DOHH2 (cell line): ENCODE data around the gene TMC8.

Experiments used
- EZH2phosphoT487 ChIP-seq: fragments of 200-600 bp; sonication (generic); IDR thresholded peaks from 2 replicates; pipeline ENCODE4 v1.6.1; 2017; ENCODE audit warnings: borderline replicate concordance, mild to moderate bottlenecking, antibody characterized with exemption, low read length, moderate library complexity, mixed read lengths
- TF ChIP-seq, protein P1 (sequence below): fragments of 200-600 bp; sonication (generic); IDR thresholded peaks from one replicate; pipeline ENCODE4 v1.5.1; 2014; ENCODE audit warnings: antibody characterized with exemption, mild to moderate bottlenecking, low read depth, low read length; ENCODE audit not compliant: poor library complexity, severe bottlenecking

DNA sequence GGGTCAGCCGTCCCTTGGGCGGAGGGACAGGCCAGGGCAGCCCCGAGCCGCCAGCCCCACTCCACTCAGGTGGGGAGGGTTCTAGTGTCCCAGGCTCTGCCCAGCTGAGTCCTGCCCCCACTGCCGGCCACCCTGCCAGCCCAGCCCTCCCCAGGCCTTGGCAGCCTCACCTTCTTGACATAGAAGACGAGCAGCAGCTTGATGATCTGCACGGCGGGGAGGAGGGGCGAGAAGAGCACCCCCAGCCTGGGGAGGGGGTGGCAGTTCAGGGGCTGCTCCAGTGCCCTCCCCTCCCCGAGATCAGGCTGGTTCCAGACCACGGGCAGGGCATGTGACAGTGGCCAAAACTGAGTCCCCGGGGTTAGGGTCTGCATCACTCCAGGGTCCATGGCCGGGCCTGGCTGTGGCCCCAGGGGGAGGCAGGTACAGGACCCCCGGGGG is 11.8 kb upstream of the TMC8 start:
- TF ChIP-seq, protein P1, sequence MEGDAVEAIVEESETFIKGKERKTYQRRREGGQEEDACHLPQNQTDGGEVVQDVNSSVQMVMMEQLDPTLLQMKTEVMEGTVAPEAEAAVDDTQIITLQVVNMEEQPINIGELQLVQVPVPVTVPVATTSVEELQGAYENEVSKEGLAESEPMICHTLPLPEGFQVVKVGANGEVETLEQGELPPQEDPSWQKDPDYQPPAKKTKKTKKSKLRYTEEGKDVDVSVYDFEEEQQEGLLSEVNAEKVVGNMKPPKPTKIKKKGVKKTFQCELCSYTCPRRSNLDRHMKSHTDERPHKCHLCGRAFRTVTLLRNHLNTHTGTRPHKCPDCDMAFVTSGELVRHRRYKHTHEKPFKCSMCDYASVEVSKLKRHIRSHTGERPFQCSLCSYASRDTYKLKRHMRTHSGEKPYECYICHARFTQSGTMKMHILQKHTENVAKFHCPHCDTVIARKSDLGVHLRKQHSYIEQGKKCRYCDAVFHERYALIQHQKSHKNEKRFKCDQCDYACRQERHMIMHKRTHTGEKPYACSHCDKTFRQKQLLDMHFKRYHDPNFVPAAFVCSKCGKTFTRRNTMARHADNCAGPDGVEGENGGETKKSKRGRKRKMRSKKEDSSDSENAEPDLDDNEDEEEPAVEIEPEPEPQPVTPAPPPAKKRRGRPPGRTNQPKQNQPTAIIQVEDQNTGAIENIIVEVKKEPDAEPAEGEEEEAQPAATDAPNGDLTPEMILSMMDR, result no peak
- no peak for TF ChIP-seq EZH2phosphoT487
